ENCODE measurements around the gene C14orf93.
A peak's percentile ranks its signal among the peaks of the same experiment; 100 is the strongest.

DNA sequence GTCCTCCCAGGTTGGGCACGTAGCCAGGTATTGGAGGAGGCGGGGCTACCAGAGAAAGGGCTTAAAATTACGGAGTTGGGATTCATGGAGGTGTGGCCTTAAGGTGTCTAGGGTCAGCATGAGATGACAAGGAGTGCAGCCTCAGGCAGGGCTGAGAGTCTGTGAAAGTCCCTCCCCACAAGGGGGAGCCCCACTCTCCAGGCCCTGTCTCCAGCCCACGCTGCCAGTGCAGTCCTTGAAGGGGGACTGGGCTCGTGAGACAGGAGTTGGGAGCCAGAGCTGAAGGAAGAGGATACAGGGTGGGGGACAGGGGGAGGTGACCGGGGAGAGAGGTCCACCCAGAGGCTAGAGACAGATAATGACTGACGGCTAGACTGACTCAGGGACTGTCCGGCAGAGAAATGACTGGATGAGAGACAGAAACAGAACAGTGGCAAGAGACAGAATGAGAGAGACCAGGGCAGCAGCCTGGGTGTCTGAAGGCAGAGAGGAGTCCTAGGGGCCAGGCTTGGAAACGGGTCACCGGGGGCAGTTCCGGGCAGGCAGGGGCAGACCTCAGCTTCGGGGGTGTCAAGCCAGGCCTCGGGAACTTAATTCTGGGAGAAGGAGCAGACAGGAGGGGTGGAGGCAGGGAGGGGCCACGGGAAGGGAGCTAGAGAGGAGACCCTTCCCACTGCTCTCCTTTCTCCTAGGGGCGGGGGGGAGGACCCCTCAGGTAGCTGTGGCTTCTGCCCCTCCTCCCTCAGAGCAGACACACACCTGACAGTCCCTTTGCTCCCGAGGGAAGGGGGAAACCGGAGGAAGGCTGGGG, 46.4 kb upstream of the C14orf93 start:
- TF ChIP-seq, protein P1, sequence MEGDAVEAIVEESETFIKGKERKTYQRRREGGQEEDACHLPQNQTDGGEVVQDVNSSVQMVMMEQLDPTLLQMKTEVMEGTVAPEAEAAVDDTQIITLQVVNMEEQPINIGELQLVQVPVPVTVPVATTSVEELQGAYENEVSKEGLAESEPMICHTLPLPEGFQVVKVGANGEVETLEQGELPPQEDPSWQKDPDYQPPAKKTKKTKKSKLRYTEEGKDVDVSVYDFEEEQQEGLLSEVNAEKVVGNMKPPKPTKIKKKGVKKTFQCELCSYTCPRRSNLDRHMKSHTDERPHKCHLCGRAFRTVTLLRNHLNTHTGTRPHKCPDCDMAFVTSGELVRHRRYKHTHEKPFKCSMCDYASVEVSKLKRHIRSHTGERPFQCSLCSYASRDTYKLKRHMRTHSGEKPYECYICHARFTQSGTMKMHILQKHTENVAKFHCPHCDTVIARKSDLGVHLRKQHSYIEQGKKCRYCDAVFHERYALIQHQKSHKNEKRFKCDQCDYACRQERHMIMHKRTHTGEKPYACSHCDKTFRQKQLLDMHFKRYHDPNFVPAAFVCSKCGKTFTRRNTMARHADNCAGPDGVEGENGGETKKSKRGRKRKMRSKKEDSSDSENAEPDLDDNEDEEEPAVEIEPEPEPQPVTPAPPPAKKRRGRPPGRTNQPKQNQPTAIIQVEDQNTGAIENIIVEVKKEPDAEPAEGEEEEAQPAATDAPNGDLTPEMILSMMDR (IDR thresholded peaks at IDR 0.05; ENCODE audit: low read depth, low read length) = peak; percentile 64
- TF ChIP-seq EZH2phosphoT487 (IDR thresholded peaks at IDR 0.05; ENCODE audit: low read depth) = no peak

All from OCI-LY3 (cell line).